ENCODE measurements around the gene DDT.
"Not testable (repeated sequence)": the region's sequence is repeated elsewhere in the genome, so short reads cannot be mapped to it uniquely, and the experiment has no call there.

The DDT gene

DNA sequence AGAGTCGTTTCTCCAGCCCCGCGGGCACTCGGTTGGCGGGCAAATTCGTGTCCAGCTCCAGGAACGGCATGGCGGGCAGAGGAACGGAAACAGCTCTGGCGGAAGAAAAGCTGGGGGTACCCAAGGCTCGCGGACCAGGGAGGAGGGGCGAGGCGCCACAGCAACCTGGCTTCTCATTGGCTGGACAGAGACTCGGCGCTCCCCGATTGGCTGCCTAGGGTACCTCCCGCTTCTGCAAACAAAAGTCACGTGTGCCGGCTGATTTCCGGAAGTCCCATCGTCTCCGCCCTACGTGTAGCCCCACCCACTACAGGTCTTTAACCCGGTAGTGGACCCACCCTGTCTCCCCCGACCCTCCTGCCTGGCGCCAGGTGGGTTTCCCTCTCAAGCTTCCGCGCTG lies at the start of gene DDT:
TSS of gene DDT (minus strand) at position 97 of the 400 bp plus-strand sequence. CDS start at position 70, 27 bp downstream.
- not testable (repeated sequence) for DNase-seq

DNA sequence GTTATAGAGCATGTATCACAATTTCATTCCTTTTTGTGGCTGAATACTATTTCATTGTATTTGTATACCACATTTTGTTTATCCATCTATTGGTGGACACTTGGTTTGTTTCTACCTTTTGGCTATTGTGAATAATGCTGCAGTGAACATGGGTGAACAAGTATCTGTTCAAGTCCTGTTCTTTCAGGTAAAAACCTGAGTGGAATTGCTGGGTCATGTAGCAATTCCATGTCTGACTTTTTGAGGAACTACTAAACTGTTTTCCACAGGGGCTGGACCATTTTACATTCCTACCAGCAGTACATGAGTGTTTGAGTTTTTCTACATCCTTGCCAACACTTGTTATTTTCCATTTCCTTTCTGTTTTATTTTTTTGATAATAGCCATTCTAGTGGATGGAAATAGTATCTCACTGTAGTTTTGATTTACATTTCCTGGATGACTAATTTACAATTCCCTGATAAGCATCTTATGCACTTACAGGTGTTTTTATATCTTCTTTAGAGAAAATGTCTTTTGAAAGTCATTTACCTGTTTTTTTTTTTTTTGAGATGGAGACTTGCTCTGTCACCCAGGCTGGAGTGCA lies 49.1 kb upstream of the DDT start:
- no peak for DNase-seq

DNA sequence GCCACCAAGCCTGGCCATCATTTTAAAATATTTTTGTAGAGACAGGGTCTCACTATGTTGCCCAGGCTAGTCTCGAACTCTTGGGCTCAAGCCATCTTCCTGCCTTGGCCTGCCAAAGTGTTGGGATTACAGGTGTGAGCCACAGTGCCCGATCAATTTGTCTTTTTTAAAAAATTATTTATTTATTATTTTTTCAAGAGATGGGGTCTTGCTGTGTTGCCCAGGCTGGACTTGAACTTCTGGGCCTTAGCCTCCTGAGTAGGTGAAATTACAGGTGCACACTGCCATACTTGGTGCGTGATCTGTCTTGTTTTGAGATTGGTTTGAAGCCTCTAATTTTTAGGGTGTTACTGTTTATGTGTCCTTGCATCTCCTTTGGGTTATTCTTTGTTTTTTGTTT lies 47.1 kb upstream of the DDT start:
- DNase-seq, result no peak

DNA sequence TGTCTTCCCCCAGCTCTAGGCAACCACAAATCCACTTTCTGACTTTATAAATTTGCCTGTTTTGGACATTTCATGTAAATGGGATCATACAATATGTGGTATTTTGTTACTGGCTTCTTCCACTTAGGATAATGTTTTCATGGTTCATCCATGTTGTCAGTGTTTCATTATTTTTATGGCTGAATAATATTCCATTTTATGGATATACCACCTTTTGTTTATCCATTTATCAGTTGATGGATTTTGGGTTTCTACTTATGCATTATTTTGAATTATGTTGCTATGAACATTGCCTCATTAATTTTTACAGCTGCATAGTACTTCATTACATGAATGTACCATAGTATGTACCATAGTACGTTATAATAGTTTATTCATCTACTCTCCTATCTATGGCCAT lies 41.9 kb upstream of the DDT start:
- DNase-seq, result no peak

DNA sequence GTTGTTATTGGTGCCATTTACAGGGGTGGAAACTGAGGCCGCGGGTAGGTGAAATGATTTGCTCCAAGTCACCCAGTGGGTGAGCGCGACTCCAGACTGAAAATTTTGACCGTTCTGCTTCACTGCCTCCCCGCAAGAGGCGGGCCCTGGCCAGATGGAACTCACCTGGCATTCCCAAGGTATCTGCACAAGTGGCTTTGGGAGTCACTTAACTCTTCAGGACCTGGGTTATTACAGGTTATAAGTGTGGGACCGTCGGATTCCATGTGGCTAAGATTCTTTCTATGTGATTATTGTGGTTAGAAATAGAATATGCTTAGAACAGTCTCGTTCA lies 37.5 kb upstream of the DDT start:
- DNase-seq, result no peak

DNA sequence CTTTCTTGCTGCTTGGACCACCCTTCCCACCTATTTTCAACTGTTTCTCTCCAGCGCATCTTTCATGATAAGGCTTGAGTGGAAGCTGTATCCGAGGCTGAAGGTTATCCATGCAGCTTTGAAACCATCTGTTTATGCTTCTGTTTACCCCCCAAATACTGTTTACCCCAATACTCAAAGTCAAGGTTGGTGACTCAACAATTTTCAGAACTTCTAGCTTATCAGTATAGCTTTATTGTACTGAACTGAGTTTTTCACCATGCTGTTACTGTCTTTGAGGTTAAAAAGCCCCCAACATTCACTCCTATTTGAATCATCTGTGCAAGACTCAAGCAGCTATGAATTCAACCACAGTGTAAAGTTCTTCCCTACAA lies 35.8 kb upstream of the DDT start:
- DNase-seq, result no peak

DNA sequence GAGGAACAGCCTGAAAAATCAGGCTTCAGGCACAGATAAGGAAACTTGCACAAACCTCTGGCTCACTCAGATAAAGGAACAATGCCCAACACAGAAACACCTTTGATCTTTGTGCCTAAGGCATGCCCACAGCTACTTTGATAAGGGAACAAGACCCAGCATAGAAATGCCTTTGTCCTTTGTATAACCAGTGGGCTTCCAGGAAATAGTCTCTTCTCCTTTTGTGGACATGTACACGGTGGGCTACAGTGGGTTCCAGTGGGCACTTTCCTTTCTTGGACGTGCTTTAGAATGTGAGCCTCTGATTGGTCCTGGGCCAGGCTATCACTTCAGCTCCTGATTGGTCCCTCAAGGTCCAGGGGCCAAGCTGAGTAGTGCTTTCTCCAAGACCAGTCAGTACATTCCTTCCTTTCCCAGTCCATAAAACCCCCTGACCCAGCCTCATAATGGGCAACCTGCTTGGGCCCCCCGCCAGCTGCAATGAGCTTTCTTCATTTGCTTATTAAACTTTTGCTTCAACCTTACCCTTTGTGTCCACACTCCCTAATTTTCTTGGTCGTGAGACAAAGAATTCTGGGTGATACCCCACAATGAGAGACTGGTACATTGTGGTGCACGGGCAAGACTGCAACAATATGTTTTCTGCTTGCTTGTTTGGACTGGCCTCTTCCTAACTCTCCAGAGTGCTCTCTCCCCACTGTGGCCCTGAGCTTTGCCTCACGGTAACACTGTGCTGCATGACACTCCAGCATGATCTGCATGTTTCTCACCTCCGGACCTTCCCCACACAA lies 35.2 kb upstream of the DDT start:
- DNase-seq, result no peak

DNA sequence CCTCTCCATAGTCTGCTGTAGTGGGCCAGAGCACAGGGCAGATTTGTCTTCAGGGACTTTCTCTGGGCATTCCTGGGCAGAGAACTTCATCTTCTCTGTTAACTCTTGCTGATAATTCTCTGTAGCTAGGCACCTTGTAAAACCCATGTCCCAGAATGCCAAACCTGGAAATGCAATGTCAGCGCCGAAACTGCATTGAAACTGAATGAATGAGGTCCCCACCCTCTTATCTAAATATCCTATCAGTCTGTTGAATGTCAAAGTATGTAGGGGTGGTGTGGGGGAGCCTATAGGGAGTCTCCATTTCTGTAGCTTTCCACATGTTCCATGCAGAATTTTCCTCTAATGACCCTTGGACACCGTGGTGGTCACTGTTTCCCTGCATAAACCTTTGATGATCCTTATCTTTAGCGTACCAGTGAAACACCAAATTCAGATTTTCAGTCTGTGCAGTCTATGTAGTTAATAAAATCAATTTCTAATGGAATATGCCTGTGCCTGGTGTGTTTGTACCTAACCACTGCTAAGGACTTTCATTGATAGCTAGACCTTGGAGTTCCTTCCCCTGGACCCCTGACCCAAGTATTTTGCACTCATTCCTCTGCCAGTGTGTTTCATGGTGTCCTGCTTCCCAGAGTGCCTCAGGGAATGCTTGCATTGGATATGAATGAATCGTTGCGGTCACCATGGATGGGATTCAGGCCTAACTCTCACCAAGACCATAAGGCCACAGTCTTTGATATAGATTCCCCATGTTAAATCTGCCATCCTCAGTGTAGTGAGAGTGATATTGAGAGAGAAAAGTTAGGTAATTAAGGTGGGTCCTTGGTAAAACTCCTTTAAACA lies 34.4 kb upstream of the DDT start:
- DNase-seq, result no peak

DNA sequence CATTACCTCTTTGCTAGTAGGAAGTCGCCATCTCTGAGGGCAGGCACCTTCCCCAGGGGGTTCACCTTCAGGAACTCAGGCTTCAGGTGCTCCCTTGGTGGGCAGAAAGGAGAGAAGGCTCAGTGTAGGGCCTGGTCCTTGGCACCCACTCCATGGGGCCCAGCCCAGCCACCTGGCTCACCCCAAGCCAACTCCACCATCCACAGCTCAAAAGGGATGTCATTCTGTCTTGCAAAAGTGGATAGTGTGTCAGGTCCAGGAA lies 33.7 kb upstream of the DDT start:
- no peak for DNase-seq

DNA sequence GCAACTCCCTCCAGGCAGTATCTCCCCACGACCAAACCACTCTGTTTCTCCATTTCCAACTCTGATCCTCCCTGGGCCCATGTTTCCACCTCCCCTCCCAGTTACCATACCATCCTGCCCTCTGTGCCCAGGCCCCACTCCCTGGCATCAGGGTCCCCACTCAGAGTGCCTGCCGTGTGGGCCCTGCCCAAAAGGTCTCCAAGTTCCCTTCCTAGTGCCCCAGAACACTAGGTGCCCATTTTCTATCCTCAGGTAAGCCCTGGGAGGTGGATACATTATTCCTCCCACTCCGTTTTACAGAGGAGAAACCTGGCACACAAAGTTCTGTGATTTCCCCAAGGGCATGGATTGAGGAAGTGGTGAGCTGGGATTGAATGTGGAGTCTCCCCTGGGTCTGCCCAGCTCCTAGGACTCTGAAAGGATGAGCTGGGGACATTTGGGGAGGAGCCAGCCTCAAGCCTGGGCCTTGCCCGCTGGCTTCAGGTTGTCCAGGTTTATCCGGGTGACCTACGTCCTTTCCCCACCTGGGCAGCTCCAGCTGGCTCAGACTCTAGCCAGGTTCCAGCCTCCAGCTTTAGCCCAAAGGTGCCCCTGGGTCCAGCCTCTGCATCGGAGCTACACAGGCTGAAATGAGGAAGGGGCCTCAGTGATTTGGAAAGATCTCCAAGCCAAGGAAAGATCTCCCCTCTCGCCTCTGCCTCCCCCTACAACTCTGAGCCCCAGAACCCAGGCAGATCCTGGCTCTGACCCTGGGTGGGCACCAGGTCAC lies 33.2 kb upstream of the DDT start:
- DNase-seq, result no peak

DNA sequence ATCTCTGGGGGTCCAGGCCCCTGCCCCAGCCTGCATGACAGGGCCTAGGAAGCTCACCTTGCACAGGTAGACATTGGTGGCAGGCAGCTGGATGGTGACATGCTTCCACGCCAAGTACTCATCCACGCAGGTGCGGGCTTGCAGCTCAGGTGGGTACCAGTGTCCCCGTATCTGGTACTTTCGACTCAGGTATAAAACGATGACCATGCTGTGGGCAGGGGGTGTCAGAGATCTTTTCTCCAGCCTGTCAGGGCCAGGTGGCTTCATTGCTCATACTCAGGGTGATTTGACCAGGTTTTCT lies 32.6 kb upstream of the DDT start:
- DNase-seq, result no peak

DNA sequence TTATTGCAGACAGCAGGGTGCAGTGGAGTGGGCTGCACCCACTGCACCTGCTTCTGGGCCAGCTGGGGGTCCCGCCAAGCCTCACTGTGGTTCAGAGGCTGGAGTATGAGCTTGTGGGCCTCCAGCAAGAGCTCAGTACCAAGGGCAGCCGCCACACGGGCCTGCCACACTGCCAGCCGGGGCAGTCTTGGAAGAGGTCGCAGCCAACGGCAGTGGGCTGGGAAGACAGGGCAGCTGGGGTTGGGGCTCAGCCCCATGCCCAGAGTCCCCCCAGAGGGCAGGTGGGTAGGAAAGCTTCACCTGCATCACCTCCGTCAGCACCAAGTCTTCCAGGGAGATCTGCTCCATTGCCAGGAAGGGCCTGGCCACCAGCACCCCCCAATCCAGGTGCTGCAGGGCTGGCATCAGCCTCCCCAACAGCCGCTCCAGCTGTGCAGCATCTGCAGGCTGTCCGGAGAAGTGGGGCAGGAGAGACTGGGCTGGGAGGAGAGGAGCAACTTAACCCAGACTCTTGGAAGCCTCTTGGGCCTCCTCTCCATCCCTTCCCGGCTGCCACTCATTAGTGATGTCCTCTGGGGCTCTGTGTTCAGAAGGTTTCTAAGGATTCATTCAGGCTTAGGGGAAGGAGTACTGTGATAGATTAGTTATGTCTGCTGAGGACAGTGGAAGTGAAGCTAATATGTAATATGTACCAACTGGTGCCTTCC lies 32.1 kb upstream of the DDT start:
- no peak for DNase-seq

DNA sequence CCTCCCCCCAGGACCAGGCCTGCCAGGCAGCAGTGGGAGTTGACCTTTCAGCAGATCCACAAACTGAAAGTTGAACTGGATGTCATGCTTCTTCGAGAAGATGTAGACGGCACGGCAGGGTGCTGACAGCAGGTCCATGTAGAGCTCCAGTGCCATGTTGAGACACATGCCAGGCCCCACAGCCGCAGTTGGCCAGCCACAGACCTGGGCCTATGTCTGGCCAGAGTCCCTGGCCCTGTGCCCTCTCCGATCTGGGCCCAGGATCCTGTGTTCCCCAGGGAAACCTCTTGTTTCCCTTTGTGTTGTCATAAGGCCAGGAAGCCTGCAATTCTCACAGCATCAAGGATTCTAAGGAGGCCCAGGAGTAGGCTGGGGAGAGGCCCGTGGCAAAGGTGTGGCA lies 31.0 kb upstream of the DDT start, which contains the start of gene GSTT4:
TSS of gene GSTT4 (minus strand) at position 253 of the 400 bp plus-strand sequence. CDS start at position 156, 97 bp downstream.
- no peak for DNase-seq

DNA sequence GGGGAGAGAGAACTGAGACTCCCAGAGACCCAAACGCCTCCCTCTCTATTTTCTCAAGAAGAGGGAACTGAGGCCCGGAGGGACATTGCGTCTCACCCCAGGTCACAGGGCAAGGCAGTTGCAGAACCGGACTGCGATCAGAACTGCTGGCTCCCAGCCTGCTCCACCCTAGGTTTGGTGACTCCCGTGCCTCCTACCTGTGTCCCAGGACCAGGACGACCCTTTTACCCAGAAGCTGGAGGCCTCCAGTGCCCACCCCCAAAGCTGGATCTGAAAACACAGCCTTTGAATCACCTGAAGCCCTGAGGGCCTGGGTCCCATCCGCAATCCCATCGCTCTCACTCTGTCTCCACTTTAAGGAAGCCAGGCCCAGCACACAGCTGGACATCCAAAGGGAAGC lies 29.6 kb upstream of the DDT start:
- DNase-seq, result no peak

DNA sequence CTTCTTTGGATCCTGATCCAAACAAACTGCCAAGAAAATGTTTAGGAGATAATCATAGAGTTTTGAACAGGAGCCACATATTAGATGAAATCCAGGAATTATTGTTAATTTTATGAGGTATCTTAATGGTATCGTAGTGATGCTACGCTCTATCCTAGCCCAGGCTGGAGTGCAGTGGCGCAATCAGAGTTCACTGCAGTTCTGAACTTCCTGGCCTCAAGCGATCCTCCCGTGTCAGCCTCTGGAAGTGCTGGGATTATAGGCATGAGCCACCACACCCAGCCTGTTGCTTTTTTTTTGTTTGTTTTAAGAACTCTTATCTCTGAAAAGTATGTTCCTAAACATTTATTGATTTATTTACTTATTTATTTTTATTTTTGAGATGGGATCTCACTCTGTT lies 28.6 kb upstream of the DDT start:
- no peak for DNase-seq

DNA sequence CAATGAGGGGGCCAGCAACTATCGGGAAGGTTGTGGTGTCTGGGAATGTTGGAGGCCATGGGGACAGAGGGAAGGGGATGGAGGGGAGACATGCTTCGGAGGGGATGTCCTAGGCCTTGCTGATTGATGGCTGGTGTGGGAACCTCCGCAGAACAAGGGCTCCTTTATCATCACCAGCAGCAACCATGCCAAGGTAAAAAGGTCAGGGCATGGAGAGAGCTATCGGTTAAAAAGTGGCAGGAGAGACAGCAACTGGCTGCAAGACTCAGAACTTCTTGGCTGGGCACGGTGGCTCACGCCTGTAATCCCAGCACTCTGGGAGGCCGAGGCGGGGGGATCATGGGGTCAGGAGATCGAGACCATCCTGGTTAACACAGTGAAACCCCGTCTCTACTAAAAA lies 28.0 kb upstream of the DDT start:
- DNase-seq, result no peak

DNA sequence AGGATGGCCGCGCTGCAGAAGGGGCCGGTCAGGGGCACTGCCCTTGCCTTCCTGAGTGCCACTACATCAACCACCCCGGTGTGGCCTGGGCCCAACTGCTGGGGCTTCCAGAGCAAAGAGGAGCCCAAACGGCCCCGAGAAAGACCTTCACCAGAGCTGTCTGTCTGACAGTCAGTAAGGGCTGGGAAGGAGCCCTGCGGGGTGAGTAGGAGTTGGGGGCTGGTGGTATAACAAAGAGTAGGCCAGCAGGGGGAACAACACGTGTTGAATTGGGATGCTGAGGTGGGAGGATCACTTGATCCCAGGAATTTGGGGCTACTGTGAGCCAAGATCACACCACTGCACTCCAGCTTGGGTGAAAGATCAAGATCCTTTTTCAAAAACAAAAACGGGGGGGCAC lies 27.1 kb upstream of the DDT start:
- no peak for DNase-seq

DNA sequence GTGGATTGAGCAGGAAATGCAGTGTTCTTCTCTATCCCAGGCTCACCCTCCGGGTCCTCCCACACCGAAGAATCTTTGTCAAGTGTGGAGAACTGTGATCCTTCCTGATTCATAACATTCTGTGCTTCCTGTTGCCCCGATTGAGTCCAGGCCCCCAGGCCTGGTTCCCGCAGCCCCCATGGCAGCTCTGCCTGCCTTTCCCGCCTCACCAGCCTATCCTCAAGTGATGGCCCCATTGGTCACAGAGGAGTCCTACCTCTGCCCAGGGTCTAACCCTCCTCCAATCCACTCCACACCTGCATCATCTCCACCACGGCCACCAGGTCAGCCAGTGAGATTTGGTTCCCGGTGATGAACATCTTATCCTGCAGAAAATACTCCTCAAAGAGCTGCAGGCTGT lies 25.5 kb upstream of the DDT start:
- DNase-seq, result not testable (repeated sequence)

DNA sequence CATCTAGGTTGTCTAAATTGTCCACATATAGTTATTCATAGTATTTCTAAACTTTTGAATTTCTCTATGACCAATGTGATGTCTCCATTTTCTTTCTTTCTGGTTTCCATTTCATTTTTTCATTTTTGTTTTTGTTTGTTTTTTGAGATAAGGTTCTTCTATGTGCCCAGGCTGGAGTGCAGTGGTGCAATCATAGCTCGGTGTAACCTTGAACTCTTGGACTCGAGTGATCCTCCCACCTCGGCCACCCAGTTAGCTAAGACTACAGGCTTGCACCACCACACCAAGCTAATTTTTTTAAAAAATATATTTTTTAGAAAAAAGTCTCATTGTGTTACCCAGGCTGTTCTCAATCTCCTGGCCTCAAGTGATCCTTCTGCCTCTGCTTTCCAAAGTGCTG lies 22.9 kb upstream of the DDT start:
- no peak for DNase-seq

DNA sequence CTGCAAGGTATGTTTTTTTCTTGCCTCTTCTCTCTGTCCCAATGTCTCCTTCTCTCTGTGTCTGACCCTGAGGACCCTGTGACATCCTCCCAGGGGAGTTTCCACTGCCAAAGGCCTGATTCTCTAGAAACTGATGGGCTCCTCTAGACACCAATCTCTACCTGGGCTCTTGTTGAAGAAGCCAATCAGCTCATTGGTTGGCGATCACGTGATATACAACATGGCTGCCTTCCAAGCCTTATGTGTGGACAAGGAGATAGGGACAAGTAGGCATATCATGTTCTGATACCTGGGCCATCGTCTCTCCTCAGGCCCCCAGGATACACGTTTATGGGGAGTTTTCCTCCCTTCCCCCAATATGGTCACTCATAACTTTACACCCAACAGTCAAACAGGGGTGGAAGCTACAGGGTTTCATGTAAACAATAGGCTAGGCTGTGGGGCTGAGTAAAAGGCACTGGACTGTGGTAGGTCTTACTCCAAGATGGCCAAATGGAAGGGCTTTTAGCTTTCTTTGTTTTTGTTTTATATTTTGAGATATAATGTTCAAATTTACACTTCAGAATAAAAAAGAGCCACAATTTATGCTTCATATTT lies 19.4 kb upstream of the DDT start:
- not testable (repeated sequence) for DNase-seq

DNA sequence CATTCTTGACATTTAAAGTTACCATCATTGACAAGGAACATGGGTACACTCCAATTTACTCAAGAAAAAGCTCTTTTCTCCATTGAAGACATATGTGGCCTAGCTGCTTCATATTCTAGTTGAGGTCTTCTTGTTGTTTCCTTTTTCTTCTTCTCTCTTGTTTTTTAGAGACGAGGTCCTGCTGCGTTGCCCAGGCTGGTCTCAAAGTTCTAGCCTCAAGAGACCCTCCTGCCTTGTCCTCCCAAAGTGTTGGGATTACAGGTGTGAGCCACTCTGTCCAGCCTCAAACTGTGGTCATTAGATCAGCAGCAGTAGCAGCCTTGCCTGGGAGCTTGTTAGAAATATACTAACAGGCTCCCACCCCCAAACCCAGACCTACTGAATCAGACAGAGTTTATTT lies 18.8 kb upstream of the DDT start:
- DNase-seq, result not testable (repeated sequence)

DNA sequence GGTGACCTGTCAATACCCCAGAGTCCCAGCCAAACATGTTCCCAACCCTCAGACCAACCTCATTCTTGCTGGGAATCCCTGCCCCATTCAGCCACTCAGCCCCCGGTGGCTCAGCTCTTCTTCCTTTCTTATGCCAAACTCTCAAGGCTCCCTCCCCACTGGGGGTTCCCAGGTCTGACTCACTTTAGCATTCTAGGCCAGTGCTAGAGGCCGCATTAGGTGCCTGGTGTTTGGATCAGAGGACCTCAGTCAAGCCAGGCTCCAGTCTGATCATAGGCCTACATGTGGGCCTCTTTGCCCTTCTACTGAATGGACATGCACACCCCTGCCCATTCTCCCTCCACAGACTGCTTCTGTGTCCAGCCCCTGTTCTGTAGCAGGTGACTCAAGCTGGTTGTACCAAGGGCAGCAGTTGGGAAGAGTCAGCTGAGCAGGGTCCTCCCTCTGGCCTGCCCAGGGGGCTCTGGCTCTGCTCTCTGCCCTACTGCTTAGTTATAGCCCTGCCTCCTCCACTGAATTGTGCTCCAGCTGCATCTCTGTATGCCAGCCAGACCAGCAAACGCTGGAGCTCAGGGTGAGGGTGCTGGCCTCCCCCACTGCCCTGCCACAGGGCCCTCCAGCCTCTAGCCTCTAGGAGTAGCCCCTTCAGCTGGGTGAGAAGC lies 15.5 kb upstream of the DDT start:
- not testable (repeated sequence) for DNase-seq

Data from activated CD4-positive, CD25-positive, alpha-beta regulatory T cell treated with anti-CD3 and anti-CD28 coated beads, Interleukin-2, amount 50 U/mL, for 72 hours (primary cell).